B cell (primary cell): Measurements from ENCODE around the gene ASB2. TPM values are rescaled to one million over a fixed set of nuclear protein-coding genes. Genes with fewer than 3 reads are reported as not detected.

ENCODE experiments used
- ATAC-seq: fragments of 200-7000 bp; cut with Tn5 transposase; one replicate; pipeline ENCODE4 v1.10.0; 2021; ENCODE audit warnings: low read depth, mild to moderate bottlenecking, moderate number of reproducible peaks, moderate library complexity
- CTCF ChIA-PET: fragments of 350-600 bp; sonication (Branson Sonifier 250); formaldehyde crosslinking; loops from one replicate; lab custom pipeline; 2021; ENCODE audit warnings: antibody characterized with exemption, inconsistent platforms; lab: Charles Lee
- POLR2A ChIA-PET: fragments of 350-600 bp; sonication (Branson Sonifier 250); formaldehyde crosslinking; loops from one replicate; lab custom pipeline; 2021; ENCODE audit warnings: antibody characterized with exemption; lab: Charles Lee
- DNase-seq: peaks from one replicate; pipeline ENCODE4 v3.0.0; 2013
- H2AFZ ChIP-seq: 2 replicates; pipeline ENCODE4 v1.6.1; 2012; ENCODE audit warnings: mild to moderate bottlenecking, low read depth, low read length; ENCODE audit not compliant: insufficient read depth, poor library complexity, severe bottlenecking
- H3K27ac ChIP-seq, 2 donors: 1 replicate in 1 of 2; 2 replicates in 1 of 2; pipeline ENCODE4 v1.5.1; 2012 to 2013; ENCODE audit warnings: low read length in 2 of 2, mild to moderate bottlenecking in 2 of 2, moderate library complexity in 1 of 2
- H3K27me3 ChIP-seq, 4 experiments: fragments of 200-600 bp in 1 of 4; sonication (generic) in 1 of 4; replicated peaks in 1 of 4; 1 replicate in 2 of 4; 2 replicates in 2 of 4; pipeline versions ENCODE4 v1.6.1 to v1.7.0; 2013 to 2016; ENCODE audit warnings: low read length in 3 of 4, mild to moderate bottlenecking in 2 of 4, mixed read lengths in 1 of 4, moderate library complexity in 1 of 4; ENCODE audit not compliant: insufficient read depth in 4 of 4, control insufficient read depth in 3 of 4; ENCODE audit errors: control extremely low read depth in 1 of 4
- H3K36me3 ChIP-seq, 2 experiments: replicated peaks in 1 of 2; 1 replicate in 1 of 2; 2 replicates in 1 of 2; pipeline versions ENCODE4 v1.6.1 to v1.7.1; 2013; ENCODE audit warnings: low read length in 1 of 2; ENCODE audit not compliant: insufficient read depth in 2 of 2, control insufficient read depth in 1 of 2; ENCODE audit errors: control extremely low read depth in 1 of 2, extremely low read depth in 1 of 2
- H3K4me1 ChIP-seq, 2 donors: fragments of 200-600 bp in 1 of 2; sonication (generic) in 1 of 2; 1 replicate in 1 of 2; 2 replicates in 1 of 2; pipeline versions ENCODE4 v1.5.1 to v1.6.1; 2013 to 2017; ENCODE audit warnings: low read length in 2 of 2; ENCODE audit not compliant: control insufficient read depth in 2 of 2, insufficient read depth in 2 of 2
- H3K4me2 ChIP-seq: replicated peaks from 2 replicates; pipeline ENCODE3; 2012; ENCODE audit warnings: mild to moderate bottlenecking, low read depth, low read length; ENCODE audit not compliant: poor library complexity, severe bottlenecking
- H3K4me3 ChIP-seq, 5 experiments: fragments of 200-600 bp in 1 of 5; sonication (generic) in 1 of 5; 1 replicate in 3 of 5; 2 replicates in 2 of 5; pipeline versions ENCODE4 v1.5.1 to v1.7.0; 2011 to 2016; ENCODE audit warnings: low read length in 4 of 5, mild to moderate bottlenecking in 4 of 5, low read depth in 2 of 5, control low read depth in 1 of 5, moderate library complexity in 1 of 5; ENCODE audit not compliant: insufficient read depth in 1 of 5; ENCODE audit errors: control extremely low read depth in 1 of 5, extremely low read depth in 1 of 5
- H3K79me2 ChIP-seq: fragments of 200-600 bp; sonication (generic); one replicate; pipeline ENCODE4 v1.6.0; 2016; ENCODE audit warnings: low read length; ENCODE audit not compliant: control insufficient read depth, insufficient read depth
- H3K9ac ChIP-seq: fragments of 200-600 bp; sonication (generic); 2 replicates; pipeline ENCODE4 v1.6.1; 2017; ENCODE audit warnings: mild to moderate bottlenecking, low read length, moderate library complexity
- H3K9me3 ChIP-seq, 3 donors: one replicate each; pipeline versions ENCODE4 v1.6.1 to v1.7.1; 2013; ENCODE audit warnings: low read length in 2 of 3; ENCODE audit not compliant: control insufficient read depth in 2 of 3, insufficient read depth in 1 of 3; ENCODE audit errors: control extremely low read depth in 1 of 3
- H4K20me1 ChIP-seq: 2 replicates; pipeline ENCODE4 v1.6.0; 2012; ENCODE audit warnings: mild to moderate bottlenecking, low read length; ENCODE audit not compliant: insufficient read depth, control insufficient read depth, poor library complexity, severe bottlenecking
- H3K27ac Mint-ChIP-seq: one replicate; pipeline ENCODE4 v1.8.0; 2021; ENCODE audit warnings: mixed read lengths
- H3K27me3 Mint-ChIP-seq: one replicate; pipeline ENCODE4 v1.8.0; 2021; ENCODE audit warnings: mixed read lengths
- H3K4me1 Mint-ChIP-seq: one replicate; pipeline ENCODE4 v1.8.0; 2021; ENCODE audit warnings: mixed read lengths
- H3K4me3 Mint-ChIP-seq: one replicate; pipeline ENCODE4 v1.8.0; 2021; ENCODE audit warnings: mixed read lengths
- H3K9me3 Mint-ChIP-seq: one replicate; pipeline ENCODE4 v1.8.0; 2022; ENCODE audit warnings: mixed read lengths; ENCODE audit not compliant: insufficient read depth
- CTCF ChIP-seq: fragments of 200-600 bp; IDR thresholded peaks from one replicate; pipeline ENCODE4 v1.8.0; 2022; ENCODE audit warnings: antibody characterized with exemption, mild to moderate bottlenecking
- EZH2 ChIP-seq: IDR thresholded peaks from 2 replicates; pipeline ENCODE4 v1.6.1; 2012; ENCODE audit warnings: borderline replicate concordance, low read depth, mild to moderate bottlenecking, moderate library complexity, low read length; ENCODE audit not compliant: insufficient read depth, poor library complexity, severe bottlenecking
- WGBS: methylation state at CpG from one replicate; pipeline ENCODE4 v1.1.5; 2013; ENCODE audit warnings: missing lambda C conversion rate; ENCODE audit not compliant: insufficient coverage; 5-methylcytosine and 5-hydroxymethylcytosine counted together
- intact Hi-C: fragments of 100-400 bp; cut with micrococcal nuclease; formaldehyde crosslinking; loops from one replicate; pipeline ENCODE4 v1.10.0; 2022
- polyA plus RNA-seq: library from polyadenylated mRNA; depleted of rRNA; stranded (reverse); fragments of >200 nt; gene quantifications from 2 replicates; pipeline ENCODE4 v1.2.3, GENCODE V29; 2012
- total RNA-seq, 2 donors: library from RNA; stranded (reverse); fragments of 120-200 nt in 1 of 2; gene quantifications; 1 replicate in 1 of 2; 2 replicates in 1 of 2; pipeline versions ENCODE4 v1.2.3 to v1.2.4, GENCODE V29; 2013 to 2022

ASB2 gene
- total and polyA plus RNA-seq, 2 donors (not counting 1 experiment from before 2014, with no cell fraction given) = 1.5 to 2.7 TPM

- no peak overlapping the region for H3K9ac ChIP-seq
- no peaks in the 10 kb centered on the region for H3K79me2 ChIP-seq
- no peak overlapping the region for H3K4me3 ChIP-seq
- Mint-ChIP-seq H3K9me3 (no peaks in the 10 kb centered on the region), H3K27me3 (peaks cover 37% of the 10 kb centered on the region), H3K4me1 (peaks cover 13% of the 10 kb centered on the region), H3K4me3 (no peak overlapping the region), H3K27ac (no peak overlapping the region)
- peaks cover 7 to 17% of the 10 kb centered on the region in 2 donors for H3K4me1 ChIP-seq
- peaks cover 1 to 39% (median 13%) of the 10 kb centered on the region in 3 donors for H3K9me3 ChIP-seq
- TF ChIP-seq EZH2 (no peak), CTCF (no peak)
- peaks cover 0 to 65% (median 32%) of the 10 kb centered on the region in 4 experiments for H3K27me3 ChIP-seq
- no peak overlapping the region for H2AFZ ChIP-seq
- intact Hi-C loops = no loop called here
- no peaks in the 10 kb centered on the region for H4K20me1 ChIP-seq
- no peak overlapping the region for H3K4me2 ChIP-seq
- CTCF ChIA-PET = interaction anchor here (0.6 to 37.7 kb wide), 5 partner anchors 11 to 39 kb away, joined by 3 to 1036 read pairs (median 4); no protein-coding TSS in a partner anchor
- no peak overlapping the region for H3K27ac ChIP-seq
- no peak for DNase-seq
- no peak for ATAC-seq
- WGBS = 98% methylated on average over 7 of the region's 10 CpGs
- no peaks in the 10 kb centered on the region for H3K36me3 ChIP-seq
- POLR2A ChIA-PET = no interaction called here
Measured at GRCh38 chr14:93982230-93983007, 6.0 kb upstream of the ASB2 start.
